ENCODE data around the gene NOM1. TPM values are rescaled to one million over a fixed set of nuclear protein-coding genes. Genes with fewer than 3 reads are reported as not detected.

Gene NOM1
- total RNA-seq, 1 experiment from 2014 or later, result 18.4 TPM

- H3K79me2 ChIP-seq (ENCODE audit: low read length), result no peaks in the 10 kb centered on the region
- H3K4me2 ChIP-seq (ENCODE audit: low read depth, low read length, poor library complexity, severe bottlenecking), result no peak overlapping the region
- no peaks in the 10 kb centered on the region for H4K20me1 ChIP-seq (ENCODE audit: insufficient read depth, low read depth, low read length)
- H3K36me3 ChIP-seq (ENCODE audit: insufficient read depth, low read length), result no peaks in the 10 kb centered on the region
- H3K9me3 ChIP-seq (ENCODE audit: low read length), result no peaks in the 10 kb centered on the region
- no peak overlapping the region for H3K9ac ChIP-seq (ENCODE audit: low read length)
- H2AFZ ChIP-seq (ENCODE audit: low read length), result no peak overlapping the region
- peaks cover 15% of the 10 kb centered on the region for H3K4me1 ChIP-seq (ENCODE audit: low read length)
- DNase-seq, result no peak
- no peaks in the 10 kb centered on the region for H3K27me3 ChIP-seq (ENCODE audit: low read length)
- H3K27ac ChIP-seq (ENCODE audit: low read length), result no peak overlapping the region
- H3K4me3 ChIP-seq (ENCODE audit: low read length), result no peak overlapping the region
- no peaks in the 10 kb centered on the region for H3K9me2 ChIP-seq (replicated peaks; ENCODE audit: insufficient read depth, low read length)
These were observed 43.8 kb downstream of the NOM1 start for GRCh38 chr7:156993021-156993924.

- H3K9ac ChIP-seq (ENCODE audit: low read length), result no peak overlapping the region
- DNase-seq, result no peak
- H3K9me2 ChIP-seq (replicated peaks; ENCODE audit: insufficient read depth, low read length), result no peaks in the 10 kb centered on the region
- H2AFZ ChIP-seq (ENCODE audit: low read length), result no peak overlapping the region
- H3K4me2 ChIP-seq (ENCODE audit: low read depth, low read length, poor library complexity, severe bottlenecking), result no peak overlapping the region
- peaks cover 17% of the 10 kb centered on the region for H3K4me1 ChIP-seq (ENCODE audit: low read length)
- no peak overlapping the region for H3K4me3 ChIP-seq (ENCODE audit: low read length)
- H3K27me3 ChIP-seq (ENCODE audit: low read length), result no peaks in the 10 kb centered on the region
- H3K27ac ChIP-seq (ENCODE audit: low read length), result no peak overlapping the region
- no peaks in the 10 kb centered on the region for H3K9me3 ChIP-seq (ENCODE audit: low read length)
- H3K36me3 ChIP-seq (ENCODE audit: insufficient read depth, low read length), result no peaks in the 10 kb centered on the region
- H3K79me2 ChIP-seq (ENCODE audit: low read length), result no peaks in the 10 kb centered on the region
- H4K20me1 ChIP-seq (ENCODE audit: insufficient read depth, low read depth, low read length), result no peaks in the 10 kb centered on the region
These were observed 44.4 kb downstream of the NOM1 start for GRCh38 chr7:156993925-156994235.

GRCh38 chr7:156994417-156994816 is 44.9 kb downstream of the NOM1 start:
- Histone ChIP-seq H3K9ac (ENCODE audit: low read length) (no peak overlapping the region), H3K9me2 (replicated peaks; ENCODE audit: insufficient read depth, low read length) (no peaks in the 10 kb centered on the region), H3K27me3 (ENCODE audit: low read length) (no peaks in the 10 kb centered on the region), H3K4me1 (ENCODE audit: low read length) (peaks cover 17% of the 10 kb centered on the region), H3K4me3 (ENCODE audit: low read length) (no peak overlapping the region), H3K9me3 (ENCODE audit: low read length) (no peaks in the 10 kb centered on the region), H3K79me2 (ENCODE audit: low read length) (no peaks in the 10 kb centered on the region), H3K4me2 (ENCODE audit: low read depth, low read length, poor library complexity, severe bottlenecking) (no peak overlapping the region), H4K20me1 (ENCODE audit: insufficient read depth, low read depth, low read length) (no peaks in the 10 kb centered on the region), H2AFZ (ENCODE audit: low read length) (no peak overlapping the region), H3K27ac (ENCODE audit: low read length) (no peak overlapping the region), H3K36me3 (ENCODE audit: insufficient read depth, low read length) (no peaks in the 10 kb centered on the region)
- no peak for DNase-seq

- Histone ChIP-seq H4K20me1 (ENCODE audit: insufficient read depth, low read depth, low read length) (0 out of 2 replicates have a peak, but pooled peaks cover 4% of the 10 kb centered on the region), H3K27ac (ENCODE audit: low read length) (no peak overlapping the region), H2AFZ (ENCODE audit: low read length) (no peak overlapping the region), H3K4me3 (ENCODE audit: low read length) (no peak overlapping the region), H3K27me3 (ENCODE audit: low read length) (no peaks in the 10 kb centered on the region), H3K4me1 (ENCODE audit: low read length) (peaks cover 17% of the 10 kb centered on the region), H3K4me2 (ENCODE audit: low read depth, low read length, poor library complexity, severe bottlenecking) (no peak overlapping the region), H3K79me2 (ENCODE audit: low read length) (no peaks in the 10 kb centered on the region), H3K9me2 (replicated peaks; ENCODE audit: insufficient read depth, low read length) (no peaks in the 10 kb centered on the region), H3K9ac (ENCODE audit: low read length) (no peak overlapping the region), H3K9me3 (ENCODE audit: low read length) (no peaks in the 10 kb centered on the region), H3K36me3 (ENCODE audit: insufficient read depth, low read length) (no peaks in the 10 kb centered on the region)
- DNase-seq, result no peak
These were observed 49.8 kb downstream of the NOM1 start for GRCh38 chr7:156998988-156999957.

GRCh38 chr7:156999958-157000726 is 50.6 kb downstream of the NOM1 start:
- Histone ChIP-seq H3K9me3 (ENCODE audit: low read length) (no peaks in the 10 kb centered on the region), H3K27ac (ENCODE audit: low read length) (no peak overlapping the region), H3K9me2 (replicated peaks; ENCODE audit: insufficient read depth, low read length) (no peaks in the 10 kb centered on the region), H3K36me3 (ENCODE audit: insufficient read depth, low read length) (no peaks in the 10 kb centered on the region), H3K9ac (ENCODE audit: low read length) (no peak overlapping the region), H3K79me2 (ENCODE audit: low read length) (no peaks in the 10 kb centered on the region), H2AFZ (ENCODE audit: low read length) (no peak overlapping the region), H4K20me1 (ENCODE audit: insufficient read depth, low read depth, low read length) (0 out of 2 replicates have a peak, but pooled peaks cover 4% of the 10 kb centered on the region), H3K4me3 (ENCODE audit: low read length) (no peak overlapping the region), H3K4me1 (ENCODE audit: low read length) (peaks cover 17% of the 10 kb centered on the region), H3K4me2 (ENCODE audit: low read depth, low read length, poor library complexity, severe bottlenecking) (peak overlapping the region; percentile 7), H3K27me3 (ENCODE audit: low read length) (no peaks in the 10 kb centered on the region)
- DNase-seq, result no peak

GRCh38 chr7:157000741-157001653 is 51.5 kb downstream of the NOM1 start:
- no peak overlapping the region for H3K4me3 ChIP-seq (ENCODE audit: low read length)
- H3K79me2 ChIP-seq (ENCODE audit: low read length), result no peaks in the 10 kb centered on the region
- H3K9me3 ChIP-seq (ENCODE audit: low read length), result no peaks in the 10 kb centered on the region
- H3K9me2 ChIP-seq (replicated peaks; ENCODE audit: insufficient read depth, low read length), result no peaks in the 10 kb centered on the region
- no peaks in the 10 kb centered on the region for H3K27me3 ChIP-seq (ENCODE audit: low read length)
- no peak overlapping the region for H3K27ac ChIP-seq (ENCODE audit: low read length)
- H3K4me1 ChIP-seq (ENCODE audit: low read length), result peaks cover 17% of the 10 kb centered on the region
- 0 out of 2 replicates have a peak, but pooled peaks cover 4% of the 10 kb centered on the region for H4K20me1 ChIP-seq (ENCODE audit: insufficient read depth, low read depth, low read length)
- no peak overlapping the region for H2AFZ ChIP-seq (ENCODE audit: low read length)
- DNase-seq, result no peak
- H3K4me2 ChIP-seq (ENCODE audit: low read depth, low read length, poor library complexity, severe bottlenecking), result no peak overlapping the region
- no peaks in the 10 kb centered on the region for H3K36me3 ChIP-seq (ENCODE audit: insufficient read depth, low read length)
- no peak overlapping the region for H3K9ac ChIP-seq (ENCODE audit: low read length)
